HS-27A (cell line): ENCODE data around the gene ITGB8.

ENCODE experiments used
- DNase-seq: peaks from one replicate; pipeline ENCODE4 v3.0.0-alpha.2; 2012; ENCODE audit warnings: low read depth, missing footprints

The ITGB8 gene

GRCh38 chr7:20307901-20308300 lies 22.8 kb upstream of the ITGB8 start:
- DNase-seq: no peak

GRCh38 chr7:20310301-20310700 lies 20.4 kb upstream of the ITGB8 start:
- DNase-seq: no peak

- peak; percentile 39 for DNase-seq
Measured at GRCh38 chr7:20310963-20311742, 19.5 kb upstream of the ITGB8 start.

DNA sequence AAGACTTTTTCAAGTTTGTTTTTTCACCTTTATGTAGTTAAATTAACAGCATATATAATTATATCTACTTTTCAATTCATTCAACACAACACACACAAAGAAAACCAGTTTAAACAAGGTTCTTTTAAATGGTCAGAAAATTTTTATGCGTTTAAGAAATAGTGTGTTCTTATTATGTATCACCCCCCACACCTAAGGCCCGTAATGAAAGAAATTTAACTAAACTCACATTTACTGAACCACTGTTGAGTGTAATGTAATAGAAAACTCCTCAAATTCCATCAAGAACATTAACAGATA lies 19.0 kb upstream of the ITGB8 start:
- DNase-seq: no peak

- no peak for DNase-seq
Measured at GRCh38 chr7:20312562-20312961, 18.1 kb upstream of the ITGB8 start.

DNA sequence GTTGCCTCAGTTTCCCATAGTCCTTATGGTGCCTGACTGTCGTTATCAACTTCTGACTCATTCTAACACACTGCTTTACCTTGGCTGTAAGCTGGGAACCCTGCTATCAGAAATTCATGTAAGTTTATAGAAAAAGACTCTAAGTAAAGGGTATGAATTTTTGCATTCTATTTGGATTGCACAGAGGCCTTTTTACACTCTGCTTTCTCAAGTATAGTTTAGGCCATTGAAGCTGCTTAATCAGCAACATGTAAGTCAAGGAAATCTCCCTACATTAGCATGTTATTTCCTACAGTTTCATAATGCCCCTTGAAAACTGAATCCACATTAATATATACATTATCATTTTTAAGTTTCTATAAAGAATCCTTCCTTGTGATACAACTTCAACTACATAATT lies 17.1 kb upstream of the ITGB8 start:
- no peak for DNase-seq

DNA sequence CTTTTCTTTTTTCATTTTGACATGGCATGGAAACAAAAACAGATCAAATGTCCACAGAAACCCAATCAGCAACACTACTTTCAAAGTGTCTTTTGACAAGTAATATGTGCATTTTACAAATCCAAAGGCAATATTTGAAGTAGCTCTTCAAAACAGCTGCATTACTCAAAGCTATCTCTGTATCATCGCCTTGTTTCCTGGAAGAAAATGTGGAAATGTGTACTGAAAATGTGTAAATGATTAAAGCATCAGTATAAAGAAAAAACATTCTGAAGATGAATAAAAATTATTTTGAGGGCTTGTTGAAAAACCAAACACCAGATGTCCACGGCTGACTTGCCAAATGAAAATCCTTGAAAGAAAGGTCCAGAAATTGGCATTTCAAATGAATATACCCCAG lies 16.5 kb upstream of the ITGB8 start:
- no peak for DNase-seq

GRCh38 chr7:20316706-20317105 lies 14.0 kb upstream of the ITGB8 start:
- DNase-seq: no peak

DNA sequence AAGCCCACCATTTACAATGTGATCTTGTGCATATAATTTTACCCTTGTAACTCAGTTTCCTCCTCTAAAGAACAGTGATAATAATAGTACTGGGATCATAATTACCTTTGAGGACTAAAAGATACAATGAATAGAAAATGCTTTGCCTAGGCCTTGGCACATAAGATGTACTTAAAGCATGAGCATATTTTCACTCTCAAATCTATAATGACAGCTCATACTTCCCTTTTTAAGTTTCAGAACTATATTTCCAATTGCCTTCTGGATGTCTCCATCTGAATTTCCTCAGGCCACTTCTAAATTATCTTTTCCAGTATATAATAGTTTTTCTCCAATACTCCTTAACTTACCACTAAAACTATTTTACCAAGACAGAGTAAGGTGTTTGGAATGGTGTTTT lies 13.3 kb upstream of the ITGB8 start:
- DNase-seq: no peak

- DNase-seq: no peak
Measured at GRCh38 chr7:20318933-20319332, 11.8 kb upstream of the ITGB8 start.

DNA sequence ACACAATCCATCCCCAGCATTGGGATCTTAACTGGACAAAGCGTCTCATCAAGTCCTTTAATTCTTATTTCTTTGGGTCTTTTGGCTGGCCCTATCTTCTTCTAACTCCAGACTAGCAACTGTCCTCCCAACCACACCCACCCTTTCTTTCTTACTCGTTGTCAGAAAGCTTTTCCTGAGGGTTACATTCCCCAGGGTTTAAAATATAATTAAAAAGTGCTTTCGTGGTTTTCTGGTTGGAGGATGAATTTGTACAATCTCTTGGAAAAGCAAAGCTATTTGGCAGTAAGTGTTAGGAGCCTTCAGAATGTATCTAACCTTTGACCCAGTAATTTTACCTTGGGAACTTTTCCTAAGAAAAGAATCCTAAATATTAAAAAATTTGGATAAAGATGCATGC lies 10.4 kb upstream of the ITGB8 start:
- DNase-seq: no peak

DNA sequence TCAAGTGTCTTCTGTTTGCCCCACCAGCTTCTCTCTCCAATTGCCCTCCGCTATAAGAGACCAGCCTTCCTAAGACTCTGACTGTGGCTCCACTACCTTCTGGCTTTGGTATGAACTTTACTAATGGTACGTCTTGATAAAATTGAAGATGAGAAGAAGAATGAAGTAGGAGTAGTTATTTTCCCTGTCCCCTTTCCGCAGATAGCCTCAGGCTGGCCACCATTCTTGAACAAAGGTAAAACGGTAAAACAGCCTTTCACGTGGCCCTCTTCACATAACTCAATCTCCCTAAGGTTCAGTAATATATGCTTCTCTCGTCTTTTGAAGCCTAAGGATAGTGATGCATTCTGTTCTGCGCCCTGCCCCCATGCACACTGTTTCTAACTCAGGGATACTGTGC lies 9.9 kb upstream of the ITGB8 start:
- DNase-seq: no peak

DNA sequence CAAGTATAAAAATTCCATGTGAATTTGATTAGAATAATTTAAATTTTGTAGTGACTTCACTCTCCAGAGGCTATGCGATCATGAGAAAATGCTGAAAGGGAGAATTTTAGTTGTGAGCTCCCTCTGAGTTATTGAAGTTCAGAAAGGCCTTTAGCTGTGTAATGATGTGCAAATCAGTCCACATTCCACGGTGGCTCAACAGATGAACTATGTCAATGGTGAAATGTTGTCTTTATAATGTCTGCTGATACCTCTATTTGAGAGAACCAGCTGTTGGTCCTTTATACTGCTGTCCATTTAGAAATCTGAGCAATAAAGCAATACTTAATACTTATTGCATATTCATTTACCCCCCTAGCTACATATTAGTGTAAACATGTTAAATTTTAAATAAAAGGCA lies 7.1 kb upstream of the ITGB8 start:
- no peak for DNase-seq

GRCh38 chr7:20326342-20326741 lies 4.4 kb upstream of the ITGB8 start:
- DNase-seq: no peak

GRCh38 chr7:20327055-20327454 lies 3.6 kb upstream of the ITGB8 start:
- DNase-seq: no peak

DNA sequence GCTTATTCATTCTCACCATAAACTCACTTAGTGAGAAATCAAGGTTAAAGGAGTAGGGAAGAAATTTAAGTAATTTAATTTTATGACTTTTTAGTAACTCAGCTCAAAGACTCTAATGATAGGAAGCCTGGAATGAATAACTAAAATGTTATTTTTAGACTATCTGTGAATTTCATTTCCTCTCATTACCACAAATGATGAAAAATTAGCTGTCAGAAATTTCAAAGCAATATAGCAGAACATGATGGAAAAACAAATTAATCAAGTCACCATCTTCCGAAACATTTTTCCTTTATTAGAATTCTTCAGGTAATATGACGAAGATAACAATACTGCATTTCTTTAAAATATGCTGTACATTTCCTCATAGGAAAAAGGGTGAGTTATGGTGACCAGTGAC lies 2.7 kb upstream of the ITGB8 start:
- DNase-seq: no peak

DNA sequence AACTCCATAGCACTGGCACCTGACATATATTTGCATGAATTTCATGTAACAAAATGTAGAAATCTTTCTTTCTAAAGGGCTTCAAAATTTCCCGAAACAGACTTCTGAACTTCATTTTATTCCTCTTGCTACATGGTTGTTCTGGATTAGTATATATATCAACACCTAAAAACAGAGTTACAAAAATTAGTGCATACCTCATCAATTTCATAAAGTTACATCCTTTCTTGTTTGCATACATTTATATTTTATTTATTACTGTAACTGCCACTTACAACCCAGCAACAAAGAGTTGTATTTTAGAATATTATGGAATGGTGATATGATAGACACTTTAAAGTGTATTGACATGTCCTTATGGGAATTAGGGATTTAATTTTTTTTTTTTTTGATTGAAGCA lies 2.0 kb upstream of the ITGB8 start:
- no peak for DNase-seq

- peak; percentile 47 for DNase-seq
Measured at GRCh38 chr7:20329389-20330238, 1.1 kb upstream of the ITGB8 start.

GRCh38 chr7:20330928-20331909 lies 519 bp downstream of the ITGB8 start:
- peak; percentile 27 for DNase-seq

DNA sequence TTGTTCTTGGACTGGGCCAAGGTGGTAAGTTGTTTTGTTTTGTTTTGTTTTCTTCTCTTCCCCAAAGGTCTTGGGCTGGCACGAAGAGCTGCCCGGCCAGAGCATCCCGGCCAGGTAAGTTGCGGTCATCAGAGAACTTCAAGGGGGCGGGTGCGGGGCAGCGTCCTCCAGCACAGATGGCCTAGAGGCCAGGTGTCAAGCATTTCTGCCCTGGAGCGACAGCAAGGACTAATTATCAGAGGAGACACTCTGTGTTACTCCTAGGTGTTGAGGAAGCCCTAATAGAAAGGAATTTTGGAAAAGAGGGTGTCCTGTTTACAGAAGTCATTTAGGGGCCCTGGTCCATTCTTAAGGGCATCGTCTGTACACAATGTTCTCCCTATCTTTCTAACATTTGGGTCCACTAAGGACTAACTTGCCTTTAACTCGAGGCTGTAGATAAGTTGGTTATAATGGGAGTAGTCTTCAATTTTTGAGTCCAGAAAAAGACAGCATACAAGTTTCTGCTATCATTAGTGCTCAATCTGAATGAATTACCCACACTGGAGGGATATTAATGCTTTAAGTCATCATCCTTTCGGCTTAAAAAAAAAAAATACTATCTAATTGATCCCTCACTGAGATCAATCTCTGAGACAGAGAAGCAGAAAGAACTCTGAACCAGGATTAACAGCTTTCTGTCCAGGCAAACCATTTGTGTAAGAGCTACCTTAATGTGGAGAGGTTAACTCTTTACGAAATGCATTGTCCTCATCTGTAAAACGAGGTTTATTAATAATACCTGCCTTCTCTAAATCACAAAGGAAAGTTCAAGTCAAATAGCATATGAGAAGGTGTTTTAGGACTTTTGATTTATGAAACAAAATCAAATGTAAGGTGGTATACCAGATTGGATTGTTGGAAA lies 1.5 kb downstream of the ITGB8 start:
- no peak for DNase-seq

- DNase-seq: no peak
Measured at GRCh38 chr7:20338285-20338684, 7.6 kb downstream of the ITGB8 start.
